ENCODE results near the gene HDDC2.

Gene HDDC2

GRCh38 chr6:125301435-125302391, at the start of gene HDDC2:
Gene HDDC2 (minus strand): TSS chr6:125301967. CDS start chr6:125301932, 35 bp downstream.
- no peaks in the 10 kb centered on the region for H3K27me3 ChIP-seq (ENCODE audit: control insufficient read depth in 5 of 5, insufficient read depth in 4 of 5, low read length in 5 of 5)
- H3K9me3 ChIP-seq (ENCODE audit: control insufficient read depth in 5 of 5, low read length in 5 of 5) = peaks cover 0 to 5% (median 3%) of the 10 kb centered on the region in 5 donors
- H3K4me3 ChIP-seq (ENCODE audit: low read depth in 1 of 5, low read length in 5 of 5) = peak within 1 kb of the TSS; percentile 74 to 85 (median 77)
- H3K27ac ChIP-seq (ENCODE audit: low read depth, low read length) = peak within 1 kb of the TSS; percentile 57
- H3K9ac ChIP-seq (ENCODE audit: low read length in 5 of 5) = peak within 1 kb of the TSS; percentile 64 to 86 (median 80)
- peaks cover 4 to 19% (median 15%) of the 10 kb centered on the region in 5 donors for H3K4me1 ChIP-seq (ENCODE audit: control insufficient read depth in 5 of 5, insufficient read depth in 5 of 5, low read length in 5 of 5)
- peaks cover 9 to 26% (median 18%) of the 10 kb centered on the region in 5 donors for H3K36me3 ChIP-seq (ENCODE audit: control insufficient read depth in 5 of 5, insufficient read depth in 5 of 5, low read length in 5 of 5)

- H3K9ac ChIP-seq (ENCODE audit: low read length in 5 of 5) = no peak overlapping the region
- no peak overlapping the region for H3K27ac ChIP-seq (ENCODE audit: low read depth, low read length)
- no peaks in the 10 kb centered on the region for H3K27me3 ChIP-seq (ENCODE audit: control insufficient read depth in 5 of 5, insufficient read depth in 4 of 5, low read length in 5 of 5)
- H3K9me3 ChIP-seq (ENCODE audit: control insufficient read depth in 5 of 5, low read length in 5 of 5) = no peaks in the 10 kb centered on the region
- H3K4me3 ChIP-seq (ENCODE audit: low read depth in 1 of 5, low read length in 5 of 5) = peak overlapping the region in 2 of 5 donors; percentile 1 to 14
- no peaks in the 10 kb centered on the region for H3K36me3 ChIP-seq (ENCODE audit: control insufficient read depth in 5 of 5, insufficient read depth in 5 of 5, low read length in 5 of 5)
- H3K4me1 ChIP-seq (ENCODE audit: control insufficient read depth in 5 of 5, insufficient read depth in 5 of 5, low read length in 5 of 5) = peaks cover 0 to 8% (median 2%) of the 10 kb centered on the region in 5 donors
These were observed 45.3 kb upstream of the HDDC2 start for GRCh38 chr6:125346926-125347563.

- Histone ChIP-seq H3K36me3 (ENCODE audit: control insufficient read depth in 5 of 5, insufficient read depth in 5 of 5, low read length in 5 of 5) (no peaks in the 10 kb centered on the region), H3K9me3 (ENCODE audit: control insufficient read depth in 5 of 5, low read length in 5 of 5) (no peaks in the 10 kb centered on the region), H3K4me1 (ENCODE audit: control insufficient read depth in 5 of 5, insufficient read depth in 5 of 5, low read length in 5 of 5) (peaks cover 0 to 8% (median 2%) of the 10 kb centered on the region in 5 donors), H3K9ac (ENCODE audit: low read length in 5 of 5) (no peak overlapping the region), H3K27me3 (ENCODE audit: control insufficient read depth in 5 of 5, insufficient read depth in 4 of 5, low read length in 5 of 5) (no peaks in the 10 kb centered on the region), H3K27ac (ENCODE audit: low read depth, low read length) (no peak overlapping the region), H3K4me3 (ENCODE audit: low read depth in 1 of 5, low read length in 5 of 5) (peak overlapping the region in 4 of 5 donors; percentile 1 to 41 (median 21))
These were observed 44.6 kb upstream of the HDDC2 start for GRCh38 chr6:125346201-125346925.

GRCh38 chr6:125341460-125341859, 39.7 kb upstream of the HDDC2 start:
- Histone ChIP-seq H3K4me3 (ENCODE audit: low read depth in 1 of 5, low read length in 5 of 5) (no peak overlapping the region), H3K4me1 (ENCODE audit: control insufficient read depth in 5 of 5, insufficient read depth in 5 of 5, low read length in 5 of 5) (peaks cover 0 to 8% (median 2%) of the 10 kb centered on the region in 5 donors), H3K9me3 (ENCODE audit: control insufficient read depth in 5 of 5, low read length in 5 of 5) (no peaks in the 10 kb centered on the region), H3K9ac (ENCODE audit: low read length in 5 of 5) (no peak overlapping the region), H3K27me3 (ENCODE audit: control insufficient read depth in 5 of 5, insufficient read depth in 4 of 5, low read length in 5 of 5) (no peaks in the 10 kb centered on the region), H3K36me3 (ENCODE audit: control insufficient read depth in 5 of 5, insufficient read depth in 5 of 5, low read length in 5 of 5) (no peaks in the 10 kb centered on the region), H3K27ac (ENCODE audit: low read depth, low read length) (no peak overlapping the region)

- Histone ChIP-seq H3K27me3 (ENCODE audit: control insufficient read depth in 5 of 5, insufficient read depth in 4 of 5, low read length in 5 of 5) (no peaks in the 10 kb centered on the region), H3K9ac (ENCODE audit: low read length in 5 of 5) (no peak overlapping the region), H3K4me3 (ENCODE audit: low read depth in 1 of 5, low read length in 5 of 5) (no peak overlapping the region), H3K9me3 (ENCODE audit: control insufficient read depth in 5 of 5, low read length in 5 of 5) (no peaks in the 10 kb centered on the region), H3K27ac (ENCODE audit: low read depth, low read length) (no peak overlapping the region), H3K36me3 (ENCODE audit: control insufficient read depth in 5 of 5, insufficient read depth in 5 of 5, low read length in 5 of 5) (no peaks in the 10 kb centered on the region), H3K4me1 (ENCODE audit: control insufficient read depth in 5 of 5, insufficient read depth in 5 of 5, low read length in 5 of 5) (peaks cover 0 to 3% (median 2%) of the 10 kb centered on the region in 5 donors)
These were observed 39.2 kb upstream of the HDDC2 start for GRCh38 chr6:125340991-125341390.

- H3K4me1 ChIP-seq (ENCODE audit: control insufficient read depth in 5 of 5, insufficient read depth in 5 of 5, low read length in 5 of 5) = no peaks in the 10 kb centered on the region
- H3K9me3 ChIP-seq (ENCODE audit: control insufficient read depth in 5 of 5, low read length in 5 of 5) = no peaks in the 10 kb centered on the region
- no peak overlapping the region for H3K4me3 ChIP-seq (ENCODE audit: low read depth in 1 of 5, low read length in 5 of 5)
- peaks cover 0 to 2% (median 0%) of the 10 kb centered on the region in 5 donors for H3K27me3 ChIP-seq (ENCODE audit: control insufficient read depth in 5 of 5, insufficient read depth in 4 of 5, low read length in 5 of 5)
- H3K36me3 ChIP-seq (ENCODE audit: control insufficient read depth in 5 of 5, insufficient read depth in 5 of 5, low read length in 5 of 5) = no peaks in the 10 kb centered on the region
- H3K9ac ChIP-seq (ENCODE audit: low read length in 5 of 5) = no peak overlapping the region
- H3K27ac ChIP-seq (ENCODE audit: low read depth, low read length) = no peak overlapping the region
These were observed 38.5 kb upstream of the HDDC2 start for GRCh38 chr6:125340175-125340835.

GRCh38 chr6:125339653-125340052, 37.9 kb upstream of the HDDC2 start:
- H3K9me3 ChIP-seq (ENCODE audit: control insufficient read depth in 5 of 5, low read length in 5 of 5) = no peaks in the 10 kb centered on the region
- no peak overlapping the region for H3K4me3 ChIP-seq (ENCODE audit: low read depth in 1 of 5, low read length in 5 of 5)
- no peak overlapping the region for H3K9ac ChIP-seq (ENCODE audit: low read length in 5 of 5)
- no peaks in the 10 kb centered on the region for H3K36me3 ChIP-seq (ENCODE audit: control insufficient read depth in 5 of 5, insufficient read depth in 5 of 5, low read length in 5 of 5)
- H3K27me3 ChIP-seq (ENCODE audit: control insufficient read depth in 5 of 5, insufficient read depth in 4 of 5, low read length in 5 of 5) = peaks cover 0 to 2% (median 0%) of the 10 kb centered on the region in 5 donors
- H3K4me1 ChIP-seq (ENCODE audit: control insufficient read depth in 5 of 5, insufficient read depth in 5 of 5, low read length in 5 of 5) = no peaks in the 10 kb centered on the region
- no peak overlapping the region for H3K27ac ChIP-seq (ENCODE audit: low read depth, low read length)

- Histone ChIP-seq H3K4me3 (ENCODE audit: low read depth in 1 of 5, low read length in 5 of 5) (no peak overlapping the region), H3K9me3 (ENCODE audit: control insufficient read depth in 5 of 5, low read length in 5 of 5) (no peaks in the 10 kb centered on the region), H3K9ac (ENCODE audit: low read length in 5 of 5) (no peak overlapping the region), H3K36me3 (ENCODE audit: control insufficient read depth in 5 of 5, insufficient read depth in 5 of 5, low read length in 5 of 5) (no peaks in the 10 kb centered on the region), H3K27ac (ENCODE audit: low read depth, low read length) (no peak overlapping the region), H3K4me1 (ENCODE audit: control insufficient read depth in 5 of 5, insufficient read depth in 5 of 5, low read length in 5 of 5) (no peaks in the 10 kb centered on the region), H3K27me3 (ENCODE audit: control insufficient read depth in 5 of 5, insufficient read depth in 4 of 5, low read length in 5 of 5) (peaks cover 0 to 2% (median 0%) of the 10 kb centered on the region in 5 donors)
These were observed 36.6 kb upstream of the HDDC2 start for GRCh38 chr6:125338381-125338780.

GRCh38 chr6:125337706-125338105, 35.9 kb upstream of the HDDC2 start:
- Histone ChIP-seq H3K9me3 (ENCODE audit: control insufficient read depth in 5 of 5, low read length in 5 of 5) (no peaks in the 10 kb centered on the region), H3K4me1 (ENCODE audit: control insufficient read depth in 5 of 5, insufficient read depth in 5 of 5, low read length in 5 of 5) (no peaks in the 10 kb centered on the region), H3K4me3 (ENCODE audit: low read depth in 1 of 5, low read length in 5 of 5) (no peak overlapping the region), H3K36me3 (ENCODE audit: control insufficient read depth in 5 of 5, insufficient read depth in 5 of 5, low read length in 5 of 5) (no peaks in the 10 kb centered on the region), H3K27me3 (ENCODE audit: control insufficient read depth in 5 of 5, insufficient read depth in 4 of 5, low read length in 5 of 5) (peaks cover 0 to 2% (median 0%) of the 10 kb centered on the region in 5 donors), H3K9ac (ENCODE audit: low read length in 5 of 5) (no peak overlapping the region), H3K27ac (ENCODE audit: low read depth, low read length) (no peak overlapping the region)
